RCC 7860 (cell line): ENCODE measurements around the gene ZNF513.

Experiments
- DNase-seq: peaks from one replicate; pipeline ENCODE4 v3.0.0-alpha.2; 2015; ENCODE audit warnings: low spot score
- FAIRE-seq: peaks from 2 replicates; lab custom pipeline; 2012; peaks lifted over from hg19 to GRCh38; lab: Jason Lieb, UNC

The ZNF513 gene

GRCh38 chr2:27390822-27391679 is 10.5 kb upstream of the ZNF513 start:
- no peak for FAIRE-seq
- DNase-seq, result no peak

GRCh38 chr2:27381577-27382181 is 1.1 kb upstream of the ZNF513 start:
- FAIRE-seq (no peak), DNase-seq (no peak)

- FAIRE-seq (no peak), DNase-seq (peak; percentile 48)
These were observed 503 bp downstream of the ZNF513 start for GRCh38 chr2:27379836-27380625.

GRCh38 chr2:27379383-27379835 is 1.1 kb downstream of the ZNF513 start:
- DNase-seq, result no peak
- FAIRE-seq, result no peak

GRCh38 chr2:27378809-27379290 is 1.7 kb downstream of the ZNF513 start:
- FAIRE-seq (no peak), DNase-seq (no peak)

- DNase-seq (no peak), FAIRE-seq (no peak)
These were observed 2.3 kb downstream of the ZNF513 start for GRCh38 chr2:27378096-27378808.

- DNase-seq, result no peak
- FAIRE-seq, result no peak
These were observed 2.9 kb downstream of the ZNF513 start for GRCh38 chr2:27377618-27378095.

GRCh38 chr2:27376866-27377617 is 3.5 kb downstream of the ZNF513 start:
- DNase-seq (no peak), FAIRE-seq (no peak)

- DNase-seq, result no peak
- no peak for FAIRE-seq
These were observed 4.2 kb downstream of the ZNF513 start for GRCh38 chr2:27376151-27376865.

GRCh38 chr2:27375513-27376099 is 4.9 kb downstream of the ZNF513 start:
- FAIRE-seq (no peak), DNase-seq (no peak)

- FAIRE-seq (no peak), DNase-seq (no peak)
These were observed 7.0 kb downstream of the ZNF513 start for GRCh38 chr2:27373567-27373966.

GRCh38 chr2:27372937-27373336 is 7.6 kb downstream of the ZNF513 start:
- DNase-seq (no peak), FAIRE-seq (no peak)

- DNase-seq (peak; percentile 31), FAIRE-seq (no peak)
These were observed 9.5 kb downstream of the ZNF513 start for GRCh38 chr2:27370816-27371620.

- DNase-seq (peak; percentile 98), FAIRE-seq (peak; percentile 57)
These were observed 10.3 kb downstream of the ZNF513 start, which contains the start of the genes EIF2B4 and SNX17 for GRCh38 chr2:27370026-27370815. EIF2B4 (minus strand) TSS chr2:27370338; CDS start chr2:27370314, 24 bp downstream. SNX17 (plus strand) TSS chr2:27370616; CDS start chr2:27370744, 128 bp downstream.

GRCh38 chr2:27369471-27370025 is 11.0 kb downstream of the ZNF513 start:
- DNase-seq (peak; percentile 13), FAIRE-seq (no peak)

- no peak for FAIRE-seq
- DNase-seq, result no peak
These were observed 16.6 kb downstream of the ZNF513 start for GRCh38 chr2:27363933-27364332.
